SHP77 (cell line): Measurements from ENCODE around the gene DIPK1B.
A peak's percentile ranks its signal among the peaks of the same experiment; 100 is the strongest.

Experiments used
- DNase-seq, 2 experiments: peaks; one replicate each; lab custom pipeline; 2025; lab: John Stamatoyannopoulos, UW

DIPK1B gene

GRCh38 chr9:136686794-136687711 lies 25.3 kb upstream of the DIPK1B start, which contains the start of gene AGPAT2:
AGPAT2 (minus strand) TSS chr9:136687457; CDS start chr9:136687357, 100 bp downstream.
- no peak for DNase-seq

- DNase-seq: no peak
Observed at GRCh38 chr9:136687721-136688223, 24.6 kb upstream of the DIPK1B start.

- no peak for DNase-seq
Observed at GRCh38 chr9:136688274-136689107, 23.9 kb upstream of the DIPK1B start.

- no peak for DNase-seq
Observed at GRCh38 chr9:136689108-136689460, 23.3 kb upstream of the DIPK1B start.

- peak in 1 of 2 experiments; percentile 47 for DNase-seq
Observed at GRCh38 chr9:136690104-136690805, 22.1 kb upstream of the DIPK1B start.

GRCh38 chr9:136690806-136691261 lies 21.5 kb upstream of the DIPK1B start:
- peak in 1 of 2 experiments; percentile 56 for DNase-seq

GRCh38 chr9:136691316-136692184 lies 20.8 kb upstream of the DIPK1B start:
- DNase-seq: peak in 1 of 2 experiments; percentile 60

- DNase-seq: no peak
Observed at GRCh38 chr9:136692185-136693134, 19.9 kb upstream of the DIPK1B start.

- no peak for DNase-seq
Observed at GRCh38 chr9:136693135-136693489, 19.3 kb upstream of the DIPK1B start.

- peak; percentile 23 to 48 for DNase-seq
Observed at GRCh38 chr9:136693490-136694162, 18.7 kb upstream of the DIPK1B start.

- peak; percentile 47 to 58 for DNase-seq
Observed at GRCh38 chr9:136694163-136694871, 18.1 kb upstream of the DIPK1B start.

GRCh38 chr9:136694872-136695247 lies 17.5 kb upstream of the DIPK1B start:
- no peak for DNase-seq

- DNase-seq: peak; percentile 65 to 89
Observed at GRCh38 chr9:136695435-136695895, 16.9 kb upstream of the DIPK1B start.

GRCh38 chr9:136695955-136696354 lies 16.4 kb upstream of the DIPK1B start:
- peak; percentile 70 to 85 for DNase-seq

- DNase-seq: no peak
Observed at GRCh38 chr9:136696502-136696901, 15.9 kb upstream of the DIPK1B start.

- no peak for DNase-seq
Observed at GRCh38 chr9:136697146-136697820, 15.1 kb upstream of the DIPK1B start.

- no peak for DNase-seq
Observed at GRCh38 chr9:136697821-136698526, 14.4 kb upstream of the DIPK1B start.
